Lung (tissue), 12 donors: ENCODE data around the gene STRADA. TPM values are rescaled to one million over a fixed set of nuclear protein-coding genes. Genes with fewer than 3 reads are reported as not detected.

Source experiments
- ATAC-seq: fragments of 200-7000 bp; cut with Tn5 transposase; one replicate; pipeline ENCODE4 v1.9.1; 2020; ENCODE audit warnings: moderate number of reproducible peaks; ENCODE audit not compliant: insufficient read depth, low FRiP score
- DNase-seq, 3 donors: peaks; one replicate each; pipeline ENCODE4 v3.0.0-alpha.2; 2013 to 2017
- H3K27ac ChIP-seq, 2 donors: one replicate each; pipeline ENCODE4 v1.5.1; 2013; ENCODE audit warnings: mild to moderate bottlenecking in 2 of 2, moderate library complexity in 2 of 2, control low read depth in 1 of 2, inconsistent platforms in 1 of 2, low read depth in 1 of 2, low read length in 1 of 2
- H3K27me3 ChIP-seq, 3 donors: one replicate each; pipeline ENCODE4 v1.5.1; 2013; ENCODE audit warnings: low read length in 2 of 3; ENCODE audit not compliant: control insufficient read depth in 3 of 3, insufficient read depth in 3 of 3
- H3K36me3 ChIP-seq, 4 donors: one replicate each; pipeline ENCODE4 v1.5.1; 2013; ENCODE audit warnings: low read length in 4 of 4, mild to moderate bottlenecking in 1 of 4, moderate library complexity in 1 of 4; ENCODE audit not compliant: control insufficient read depth in 4 of 4, insufficient read depth in 4 of 4
- H3K4me1 ChIP-seq, 5 donors: one replicate each; pipeline ENCODE4 v1.5.1; 2013; ENCODE audit warnings: low read length in 5 of 5, mild to moderate bottlenecking in 2 of 5, moderate library complexity in 1 of 5; ENCODE audit not compliant: control insufficient read depth in 5 of 5, insufficient read depth in 5 of 5
- H3K4me3 ChIP-seq: one replicate; pipeline ENCODE4 v1.5.1; 2013; ENCODE audit warnings: mild to moderate bottlenecking, control low read depth, moderate library complexity
- H3K9ac ChIP-seq, 2 donors: one replicate each; pipeline ENCODE4 v1.5.1; 2013; ENCODE audit warnings: low read length in 2 of 2, control low read depth in 1 of 2; ENCODE audit not compliant: insufficient read depth in 1 of 2
- H3K9me3 ChIP-seq, 4 donors: one replicate each; pipeline ENCODE4 v1.5.1; 2013; ENCODE audit warnings: low read length in 3 of 4, mild to moderate bottlenecking in 1 of 4, moderate library complexity in 1 of 4; ENCODE audit not compliant: control insufficient read depth in 4 of 4, insufficient read depth in 3 of 4
- WGBS, 2 donors: extraction: QIAGEN DNeasy Blood & Tissue Kit; methylation state at CpG; one replicate each; pipeline ENCODE4 v1.1.7; 2013; 5-methylcytosine and 5-hydroxymethylcytosine counted together
- polyA plus RNA-seq, 2 donors: library from polyadenylated mRNA; stranded (reverse); fragments of 200-250 nt; gene quantifications; one replicate each; pipeline ENCODE4 v1.2.1, GENCODE V29; 2013
- total RNA-seq, 2 donors: library from RNA; depleted of rRNA in 1 of 2; stranded (reverse); fragments of >200 nt in 1 of 2; gene quantifications; one replicate each; pipeline ENCODE4 v1.2.1, GENCODE V29; 2014 to 2021
- TF ChIP-seq, protein P1 (sequence below): IDR thresholded peaks from 2 replicates; pipeline ENCODE4 v1.5.1; 2012; ENCODE audit warnings: mild to moderate bottlenecking; ENCODE audit errors: control extremely low read depth, extremely low read depth
- donor health status: control.
- donor health status: control.
- donor health status: Bipolar disorder and iron deficiency.
- donor health status: healthy.
- donor health status: DM: yes; HTN: yes; CAD: no.

Gene STRADA
- total and polyA plus RNA-seq, 4 donors: 20.7 to 48.8 (median 28.4) TPM

DNA sequence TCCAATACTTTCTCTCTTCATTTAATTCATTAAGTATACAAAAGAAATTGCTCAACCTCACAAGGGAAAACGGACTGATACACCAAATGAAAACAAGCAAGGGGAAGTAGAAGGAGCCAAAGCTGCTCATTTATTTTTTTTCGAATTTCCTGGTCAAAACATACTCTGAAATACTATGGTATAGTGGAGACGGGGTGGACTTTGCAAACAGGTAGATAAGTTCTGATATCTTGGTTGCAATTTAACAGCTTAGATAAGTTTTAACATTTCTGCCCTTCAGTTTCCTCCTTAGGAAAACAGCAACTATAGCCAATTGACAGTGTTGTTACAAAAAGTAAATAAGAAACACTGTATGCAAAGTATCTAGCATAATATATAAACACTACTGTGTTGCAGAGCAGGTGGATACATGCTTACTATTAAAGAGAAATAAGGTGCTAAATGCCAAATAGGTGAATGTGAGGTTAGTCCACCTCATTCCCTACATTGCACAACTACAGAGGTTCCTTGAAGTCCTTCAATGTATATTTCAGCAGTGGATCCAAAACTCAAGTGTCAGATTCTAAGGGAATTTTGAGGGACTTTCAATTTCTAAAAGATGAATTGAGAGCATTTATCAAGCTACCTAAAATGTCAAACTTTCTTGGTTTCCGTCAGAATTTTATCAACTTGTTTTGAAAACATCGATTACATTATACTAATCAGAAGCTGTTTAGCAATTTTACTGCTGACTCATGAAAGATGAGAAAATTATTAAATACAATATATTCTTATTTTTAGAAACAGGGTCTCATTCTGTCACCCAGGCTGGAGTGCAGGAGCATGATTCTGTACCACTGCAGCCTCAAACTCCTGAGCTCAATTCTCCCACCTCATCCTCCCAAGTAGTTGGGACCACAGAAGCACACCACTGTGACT, 20.8 kb upstream of the STRADA start:
- Histone ChIP-seq H3K27ac (no peak overlapping the region), H3K9me3 (no peaks in the 10 kb centered on the region), H3K4me3 (no peak overlapping the region), H3K9ac (no peak overlapping the region), H3K27me3 (no peaks in the 10 kb centered on the region), H3K4me1 (peaks cover 2 to 32% (median 3%) of the 10 kb centered on the region in 5 donors), H3K36me3 (peaks cover 10 to 38% (median 19%) of the 10 kb centered on the region in 4 donors)
- peak in 2 of 3 donors; percentile 29 to 73 for DNase-seq
- WGBS, 2 donors: 49 to 67% methylated on average over 5 of the region's 5 CpGs
- TF ChIP-seq, protein P1, sequence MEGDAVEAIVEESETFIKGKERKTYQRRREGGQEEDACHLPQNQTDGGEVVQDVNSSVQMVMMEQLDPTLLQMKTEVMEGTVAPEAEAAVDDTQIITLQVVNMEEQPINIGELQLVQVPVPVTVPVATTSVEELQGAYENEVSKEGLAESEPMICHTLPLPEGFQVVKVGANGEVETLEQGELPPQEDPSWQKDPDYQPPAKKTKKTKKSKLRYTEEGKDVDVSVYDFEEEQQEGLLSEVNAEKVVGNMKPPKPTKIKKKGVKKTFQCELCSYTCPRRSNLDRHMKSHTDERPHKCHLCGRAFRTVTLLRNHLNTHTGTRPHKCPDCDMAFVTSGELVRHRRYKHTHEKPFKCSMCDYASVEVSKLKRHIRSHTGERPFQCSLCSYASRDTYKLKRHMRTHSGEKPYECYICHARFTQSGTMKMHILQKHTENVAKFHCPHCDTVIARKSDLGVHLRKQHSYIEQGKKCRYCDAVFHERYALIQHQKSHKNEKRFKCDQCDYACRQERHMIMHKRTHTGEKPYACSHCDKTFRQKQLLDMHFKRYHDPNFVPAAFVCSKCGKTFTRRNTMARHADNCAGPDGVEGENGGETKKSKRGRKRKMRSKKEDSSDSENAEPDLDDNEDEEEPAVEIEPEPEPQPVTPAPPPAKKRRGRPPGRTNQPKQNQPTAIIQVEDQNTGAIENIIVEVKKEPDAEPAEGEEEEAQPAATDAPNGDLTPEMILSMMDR: no peak
- ATAC-seq: no peak

DNA sequence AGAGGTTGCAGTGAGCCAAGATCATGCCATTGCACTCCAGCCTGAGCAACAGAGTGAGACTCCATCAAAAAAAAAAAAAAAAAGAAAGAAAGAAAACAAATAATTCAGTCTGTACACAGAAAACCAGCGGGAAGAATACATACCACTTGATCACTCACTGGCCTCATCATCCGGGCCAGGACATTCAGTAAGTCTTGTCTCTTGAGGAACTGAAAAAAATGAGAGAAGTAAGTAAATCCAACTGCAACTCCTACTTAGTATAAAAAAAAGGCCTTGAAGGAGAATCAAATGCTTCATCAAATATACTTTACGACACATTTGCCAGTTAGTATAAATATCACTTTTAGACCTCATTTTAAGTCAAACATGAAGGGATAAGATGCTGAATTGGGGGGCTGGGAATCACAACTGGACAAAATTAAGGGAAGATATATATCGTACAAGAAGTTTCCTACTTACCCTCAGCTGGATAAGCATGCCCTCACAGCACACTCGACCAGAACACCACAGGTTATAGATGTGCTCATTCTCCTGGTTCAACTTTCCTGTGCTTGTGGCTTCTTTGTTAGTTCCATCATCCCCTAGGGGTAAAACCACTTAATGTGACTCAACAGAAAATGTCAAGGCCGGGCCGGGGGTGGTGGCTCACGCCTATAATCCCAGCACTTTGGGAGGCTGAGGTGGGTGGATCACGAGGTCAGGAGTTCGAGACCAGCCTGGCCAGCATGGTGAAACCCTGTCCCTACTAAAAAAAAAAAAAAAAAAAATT, 19.4 kb upstream of the STRADA start:
- Histone ChIP-seq H3K27me3 (no peaks in the 10 kb centered on the region), H3K4me3 (no peak overlapping the region), H3K4me1 (peaks cover 0 to 32% (median 2%) of the 10 kb centered on the region in 5 donors), H3K36me3 (peaks cover 15 to 45% (median 28%) of the 10 kb centered on the region in 4 donors), H3K9me3 (no peaks in the 10 kb centered on the region), H3K9ac (no peak overlapping the region), H3K27ac (no peak overlapping the region)
- TF ChIP-seq, protein P1: no peak
- no peak for DNase-seq
- 64 to 80% methylated on average over 10 of the region's 10 CpGs for WGBS, 2 donors
- ATAC-seq: no peak

DNA sequence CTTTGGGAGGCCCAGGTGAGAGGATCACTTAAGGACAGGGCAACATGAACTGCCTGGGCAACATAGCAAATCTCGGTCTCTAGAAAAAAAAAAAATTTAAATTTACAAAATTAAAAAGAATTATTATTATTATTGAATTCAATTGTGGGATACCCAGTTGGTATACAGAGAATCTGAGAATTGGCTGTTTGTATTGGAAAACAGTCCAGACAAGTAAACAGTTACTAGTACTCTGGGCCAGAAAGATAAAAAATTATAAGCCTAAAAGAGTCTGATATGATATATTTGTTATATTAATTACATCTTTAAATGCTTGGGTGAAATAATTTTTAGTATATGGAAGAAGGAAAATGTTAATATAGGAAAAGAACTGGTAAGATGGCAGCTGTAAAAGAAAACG, 16.8 kb upstream of the STRADA start:
- Histone ChIP-seq H3K9me3 (no peaks in the 10 kb centered on the region), H3K27ac (no peak overlapping the region), H3K36me3 (peaks cover 22 to 54% (median 40%) of the 10 kb centered on the region in 4 donors), H3K4me3 (no peak overlapping the region), H3K4me1 (peaks cover 0 to 18% (median 0%) of the 10 kb centered on the region in 5 donors), H3K27me3 (no peaks in the 10 kb centered on the region), H3K9ac (no peak overlapping the region)
- WGBS, 2 donors: 90 to 92% methylated on average over 2 of the region's 2 CpGs
- DNase-seq: peak in 1 of 3 donors; percentile 19
- no peak for ATAC-seq
- TF ChIP-seq, protein P1: no peak
